Effector memory CD4-positive, alpha-beta T cell (primary cell): ENCODE data around the gene PADI6.
"Not testable (repeated sequence)": the region's sequence is repeated elsewhere in the genome, so short reads cannot be mapped to it uniquely, and the experiment has no call there.

Source experiments
- DNase-seq, 3 donors: peaks; one replicate each; pipeline ENCODE4 v3.0.0-alpha.2; 2020
- H3K27ac ChIP-seq: 2 replicates; pipeline ENCODE4 v1.7.0; 2013; ENCODE audit warnings: mild to moderate bottlenecking, low read length, moderate library complexity; ENCODE audit not compliant: insufficient read depth, poor library complexity, severe bottlenecking
- H3K27me3 ChIP-seq: replicated peaks from 2 replicates; pipeline ENCODE4 v1.7.0; 2013; ENCODE audit warnings: mild to moderate bottlenecking, low read length; ENCODE audit not compliant: insufficient read depth, control insufficient read depth, poor library complexity, severe bottlenecking
- H3K36me3 ChIP-seq: 2 replicates; pipeline ENCODE4 v1.7.0; 2013; ENCODE audit warnings: mild to moderate bottlenecking, low read length, moderate library complexity; ENCODE audit not compliant: control insufficient read depth, insufficient read depth
- H3K4me1 ChIP-seq: 2 replicates; pipeline ENCODE4 v1.7.0; 2013; ENCODE audit warnings: low read length, mild to moderate bottlenecking; ENCODE audit not compliant: control insufficient read depth, insufficient read depth, poor library complexity, severe bottlenecking
- H3K4me3 ChIP-seq: 2 replicates; pipeline ENCODE4 v1.7.0; 2013; ENCODE audit warnings: low read length, low read depth, mild to moderate bottlenecking; ENCODE audit not compliant: insufficient read depth, poor library complexity, severe bottlenecking
- H3K9me3 ChIP-seq: 2 replicates; pipeline ENCODE4 v1.7.0; 2013; ENCODE audit warnings: mild to moderate bottlenecking, low read length, moderate library complexity; ENCODE audit not compliant: control insufficient read depth

PADI6 gene

GRCh38 chr1:17345506-17345905, 26.5 kb upstream of the PADI6 start:
- not testable (repeated sequence) for H3K4me3 ChIP-seq, H3K9me3 ChIP-seq, H3K4me1 ChIP-seq, H3K27me3 ChIP-seq, DNase-seq, H3K27ac ChIP-seq, H3K36me3 ChIP-seq

- H3K36me3 ChIP-seq = no peaks in the 10 kb centered on the region
Measured at GRCh38 chr1:17346046-17346789, 25.8 kb upstream of the PADI6 start.

GRCh38 chr1:17347769-17348592, 24.0 kb upstream of the PADI6 start:
- H3K27me3 ChIP-seq = no peaks in the 10 kb centered on the region

More at GRCh38 chr1:17346046-17346789, 25.8 kb upstream of the PADI6 start:
- Histone ChIP-seq H3K27me3 (no peaks in the 10 kb centered on the region), H3K9me3 (no peaks in the 10 kb centered on the region), H3K27ac (no peak overlapping the region), H3K4me1 (no peaks in the 10 kb centered on the region), H3K4me3 (no peak overlapping the region)
- DNase-seq = no peak

GRCh38 chr1:17348593-17349234, 23.3 kb upstream of the PADI6 start:
- Histone ChIP-seq H3K27me3 (no peaks in the 10 kb centered on the region), H3K4me3 (no peak overlapping the region), H3K4me1 (no peaks in the 10 kb centered on the region), H3K27ac (no peak overlapping the region), H3K9me3 (no peaks in the 10 kb centered on the region), H3K36me3 (no peaks in the 10 kb centered on the region)
- DNase-seq = no peak

More at GRCh38 chr1:17347769-17348592, 24.0 kb upstream of the PADI6 start:
- Histone ChIP-seq H3K9me3 (no peaks in the 10 kb centered on the region), H3K4me1 (no peaks in the 10 kb centered on the region), H3K4me3 (no peak overlapping the region), H3K36me3 (no peaks in the 10 kb centered on the region), H3K27ac (no peak overlapping the region)
- DNase-seq = no peak

GRCh38 chr1:17350083-17350482, 21.9 kb upstream of the PADI6 start:
- H3K4me1 ChIP-seq = no peaks in the 10 kb centered on the region
- no peak overlapping the region for H3K27ac ChIP-seq
- H3K36me3 ChIP-seq = no peaks in the 10 kb centered on the region
- no peaks in the 10 kb centered on the region for H3K27me3 ChIP-seq
- DNase-seq = no peak
- no peaks in the 10 kb centered on the region for H3K9me3 ChIP-seq
- H3K4me3 ChIP-seq = no peak overlapping the region

GRCh38 chr1:17350928-17351446, 21.0 kb upstream of the PADI6 start:
- Histone ChIP-seq H3K9me3 (no peaks in the 10 kb centered on the region), H3K4me1 (no peaks in the 10 kb centered on the region), H3K36me3 (no peaks in the 10 kb centered on the region), H3K27ac (no peak overlapping the region), H3K4me3 (no peak overlapping the region), H3K27me3 (no peaks in the 10 kb centered on the region)
- no peak for DNase-seq

- Histone ChIP-seq H3K9me3 (no peaks in the 10 kb centered on the region), H3K4me3 (no peak overlapping the region), H3K27ac (no peak overlapping the region), H3K4me1 (no peaks in the 10 kb centered on the region), H3K36me3 (no peaks in the 10 kb centered on the region), H3K27me3 (no peaks in the 10 kb centered on the region)
- no peak for DNase-seq
Measured at GRCh38 chr1:17351598-17352324, 20.2 kb upstream of the PADI6 start.

- H3K27me3 ChIP-seq = no peaks in the 10 kb centered on the region
- H3K36me3 ChIP-seq = no peaks in the 10 kb centered on the region
- no peak for DNase-seq
- H3K9me3 ChIP-seq = no peaks in the 10 kb centered on the region
- H3K27ac ChIP-seq = no peak overlapping the region
- H3K4me1 ChIP-seq = no peaks in the 10 kb centered on the region
- no peak overlapping the region for H3K4me3 ChIP-seq
Measured at GRCh38 chr1:17352419-17352909, 19.5 kb upstream of the PADI6 start.

GRCh38 chr1:17355898-17356297, 16.1 kb upstream of the PADI6 start:
- H3K4me1 ChIP-seq = no peaks in the 10 kb centered on the region
- DNase-seq = no peak
- no peak overlapping the region for H3K27ac ChIP-seq
- no peaks in the 10 kb centered on the region for H3K36me3 ChIP-seq
- no peak overlapping the region for H3K4me3 ChIP-seq
- no peaks in the 10 kb centered on the region for H3K27me3 ChIP-seq
- no peaks in the 10 kb centered on the region for H3K9me3 ChIP-seq
